ENCODE results near the gene KRT74.

KRT74 gene

GRCh38 chr12:52519387-52519703, 54.3 kb downstream of the KRT74 start:
- DNase-seq = no peak

- DNase-seq = no peak
Measured at GRCh38 chr12:52518574-52519386, 54.9 kb downstream of the KRT74 start.

- no peak for DNase-seq
Measured at GRCh38 chr12:52517888-52518287, 55.8 kb downstream of the KRT74 start.

GRCh38 chr12:52517005-52517835, 56.4 kb downstream of the KRT74 start:
- no peak for DNase-seq

- no peak for DNase-seq
Measured at GRCh38 chr12:52515927-52516831, 57.5 kb downstream of the KRT74 start.

All from fibroblast of skin of abdomen (primary cell).